Endometrium (tissue), 2 donors: Measurements from ENCODE around the gene TTLL8.

ENCODE experiments used
- FAIRE-seq: peaks from 2 replicates; lab custom pipeline; 2012; peaks lifted over from hg19 to GRCh38; lab: Jason Lieb, UNC
- donor health status: control.
- donor health status: control.

The TTLL8 gene

DNA sequence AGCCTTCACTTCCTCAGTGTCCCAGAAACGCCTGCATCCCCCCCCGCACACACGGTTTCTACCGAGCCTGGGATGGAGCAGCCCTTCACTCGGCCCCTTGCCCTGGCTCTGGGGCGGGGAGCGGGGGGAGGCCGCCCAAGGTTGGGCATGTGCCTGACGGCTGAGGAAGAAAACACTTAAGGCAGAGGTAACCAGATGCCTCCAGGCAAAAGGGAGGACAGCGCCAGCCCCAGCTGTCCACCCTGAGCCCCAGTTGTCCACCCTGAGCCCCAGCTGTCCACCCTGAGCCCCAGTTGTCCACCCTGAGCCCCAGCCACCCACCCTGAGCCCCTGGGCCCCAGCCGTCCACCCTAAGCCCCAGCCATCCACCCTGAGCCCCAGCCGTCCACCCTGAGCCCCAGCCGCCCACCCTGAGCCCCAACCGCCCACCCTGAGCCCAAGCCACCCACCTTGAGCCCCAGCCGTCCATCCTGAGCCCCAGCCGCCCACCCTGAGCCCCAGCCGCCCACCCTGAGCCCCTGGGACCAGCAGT lies 3.8 kb upstream of the TTLL8 start:
- no peak for FAIRE-seq

DNA sequence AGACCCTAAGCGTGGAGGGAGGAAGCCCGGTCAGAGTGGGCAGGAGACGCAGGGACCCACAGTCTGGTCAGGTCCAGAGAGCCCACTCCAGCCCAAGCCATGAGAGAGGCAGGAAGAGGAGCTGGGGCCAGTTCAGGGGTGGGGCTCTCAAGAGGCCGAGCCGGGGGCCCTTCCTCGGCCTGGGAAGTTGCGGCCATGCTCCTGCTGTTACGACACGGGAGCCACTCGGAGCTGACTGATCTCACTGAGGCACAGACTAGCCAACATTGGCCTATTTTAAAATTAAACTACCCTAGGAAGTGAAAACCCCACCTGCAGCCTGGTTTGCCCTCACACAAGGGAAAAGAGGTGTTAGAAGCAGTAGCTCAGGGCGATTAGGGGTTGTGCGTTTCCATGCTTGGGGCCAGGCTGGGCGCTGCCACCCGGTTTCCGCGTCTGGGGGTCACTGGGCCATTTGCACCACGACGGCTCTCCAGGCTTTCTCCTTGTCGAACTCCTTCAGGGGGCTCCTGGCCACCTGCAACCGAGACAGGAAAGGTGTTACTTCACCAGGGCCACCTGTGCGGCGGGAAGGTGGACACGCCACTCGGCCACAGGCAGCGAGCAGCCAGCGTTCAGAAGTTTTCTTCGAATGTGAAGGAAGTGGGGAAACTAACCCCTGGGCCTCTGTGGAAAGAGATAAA lies 3.2 kb upstream of the TTLL8 start:
- no peak for FAIRE-seq

DNA sequence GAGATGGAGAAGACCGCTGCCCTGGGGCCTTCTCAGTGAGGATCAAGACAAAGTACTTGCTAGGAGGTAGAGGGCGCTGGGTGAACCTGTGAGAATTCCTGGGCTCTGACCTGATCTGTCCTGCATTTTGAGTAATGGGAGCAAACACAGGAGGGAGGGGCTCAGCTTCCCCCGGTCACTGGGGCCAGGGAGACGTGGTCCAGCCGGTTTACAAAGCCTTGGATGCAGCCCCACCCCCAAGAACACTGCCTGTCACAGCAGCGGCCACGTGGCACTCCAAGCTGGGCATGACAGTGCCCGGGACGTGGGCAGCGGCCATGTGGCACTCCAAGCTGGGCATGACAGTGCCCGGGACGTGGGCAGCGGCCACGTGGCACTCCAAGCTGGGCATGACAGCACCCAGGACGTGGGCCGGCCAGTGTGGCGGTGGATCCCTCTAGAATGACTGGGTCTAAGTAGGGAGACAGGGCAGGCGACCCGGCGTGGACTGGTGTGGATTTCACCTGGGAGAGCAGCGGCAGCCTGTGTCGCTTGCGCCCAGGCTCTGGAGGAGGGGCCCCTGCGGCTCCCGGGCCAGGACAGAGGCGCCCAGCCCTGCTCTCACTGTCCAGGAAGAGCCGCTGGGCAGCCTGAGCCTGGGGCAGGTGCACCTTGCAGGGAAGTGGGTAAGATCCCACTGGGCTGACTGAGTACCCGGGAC lies 2.5 kb upstream of the TTLL8 start:
- FAIRE-seq = no peak

DNA sequence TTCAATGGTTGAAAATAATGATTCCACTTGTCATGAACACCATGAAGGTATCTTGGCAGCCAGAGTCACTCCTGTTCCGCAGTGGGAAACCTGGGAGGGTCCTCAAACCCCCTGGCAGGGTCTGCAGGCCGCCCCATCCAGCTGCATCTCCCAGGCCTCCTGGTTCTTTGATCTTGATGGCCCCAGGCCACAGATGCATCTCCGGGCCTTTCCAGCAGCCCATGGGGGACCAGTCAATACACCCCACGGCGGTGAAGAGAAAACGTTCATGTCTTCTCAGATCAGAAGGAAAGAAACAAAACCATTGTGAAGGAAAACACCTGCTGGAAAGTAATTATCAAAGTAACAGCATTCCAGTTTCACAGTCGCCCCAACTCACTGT lies 1.8 kb upstream of the TTLL8 start:
- FAIRE-seq = no peak

DNA sequence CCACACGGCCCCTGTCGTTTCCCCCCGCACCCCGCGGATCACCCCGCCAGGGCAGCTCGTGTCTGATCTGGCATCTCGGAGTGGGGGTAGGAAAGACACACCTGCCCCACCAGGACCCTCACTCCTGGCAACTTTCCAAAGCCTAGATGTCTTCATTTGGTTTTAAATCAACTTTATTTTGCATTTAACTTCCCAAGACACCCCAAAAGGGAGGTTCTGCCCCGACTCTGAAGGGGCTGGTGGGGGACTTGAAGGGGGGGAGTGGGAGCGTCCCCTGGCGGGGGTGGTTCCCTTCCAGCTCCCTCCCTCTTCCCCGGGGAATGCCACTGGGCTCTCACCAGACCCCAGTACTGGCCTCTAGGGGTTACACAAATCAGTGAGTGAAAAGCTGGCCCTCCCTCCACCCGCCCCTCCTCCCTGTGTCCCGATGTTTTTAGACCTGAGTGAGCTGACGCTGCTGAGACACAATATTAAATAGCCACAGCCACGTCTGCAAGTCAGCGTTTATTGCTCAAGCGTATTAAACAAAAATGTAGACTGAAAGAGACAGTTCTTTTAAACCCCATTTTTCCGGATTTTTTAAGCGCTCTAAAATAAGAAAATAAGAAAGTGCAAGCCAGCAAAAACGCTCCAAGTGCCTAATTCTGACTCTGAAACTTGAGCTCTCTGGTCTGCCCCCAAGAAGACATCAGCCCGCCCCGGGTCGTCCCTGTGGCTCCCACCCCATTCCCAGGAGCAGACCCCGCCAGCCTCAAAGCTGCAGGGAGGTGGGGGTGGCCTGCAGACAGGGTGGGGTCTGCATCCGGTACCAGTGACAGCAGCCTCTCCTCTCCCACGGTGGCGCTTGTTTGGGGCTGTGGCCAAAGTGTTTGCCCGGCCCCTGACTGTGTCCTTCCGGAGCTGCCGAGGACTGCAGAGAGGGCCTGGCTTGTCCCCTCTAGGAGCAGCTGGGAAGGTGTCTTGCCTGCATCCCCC lies 1.1 kb upstream of the TTLL8 start:
- FAIRE-seq = no peak

DNA sequence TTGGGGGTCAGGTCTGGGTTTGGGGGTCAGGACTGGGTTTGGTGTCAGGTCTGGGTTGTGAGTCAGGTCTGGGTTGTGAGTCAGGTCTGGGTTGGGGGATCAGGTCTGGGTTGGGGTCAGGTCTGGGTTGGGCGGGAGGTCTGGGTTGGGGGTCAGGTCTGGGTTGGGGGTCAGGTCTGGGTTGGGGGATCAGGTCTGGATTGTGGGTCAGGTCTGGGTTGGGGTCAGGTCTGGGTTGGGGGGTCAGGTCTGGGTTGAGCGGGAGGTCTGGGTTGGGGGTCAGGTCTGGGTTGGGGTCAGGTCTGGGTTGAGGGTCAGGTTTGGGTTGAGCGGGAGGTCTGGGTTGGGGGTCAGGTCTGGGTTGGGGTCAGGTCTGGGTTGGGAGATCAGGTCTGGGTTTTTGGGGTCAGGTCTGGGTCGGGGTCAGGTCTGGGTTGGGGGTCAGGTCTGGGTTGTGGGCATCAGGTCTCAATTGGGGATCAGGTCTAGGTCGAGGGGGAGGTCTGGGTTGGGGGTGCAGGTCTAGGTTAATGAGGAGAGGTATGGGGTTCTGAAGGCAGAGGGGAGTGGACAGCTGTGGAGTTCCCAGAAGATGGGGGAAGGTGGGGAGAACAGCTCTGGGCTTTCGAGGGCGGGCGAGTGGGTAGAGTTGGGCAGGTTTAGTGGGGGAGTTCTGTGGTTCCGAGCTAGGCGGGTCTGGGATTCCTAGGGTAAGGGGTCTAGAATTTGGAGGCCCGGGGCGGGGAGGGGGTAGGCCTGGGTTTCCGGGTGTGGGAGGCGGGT lies 629 bp downstream of the TTLL8 start:
- FAIRE-seq = no peak

DNA sequence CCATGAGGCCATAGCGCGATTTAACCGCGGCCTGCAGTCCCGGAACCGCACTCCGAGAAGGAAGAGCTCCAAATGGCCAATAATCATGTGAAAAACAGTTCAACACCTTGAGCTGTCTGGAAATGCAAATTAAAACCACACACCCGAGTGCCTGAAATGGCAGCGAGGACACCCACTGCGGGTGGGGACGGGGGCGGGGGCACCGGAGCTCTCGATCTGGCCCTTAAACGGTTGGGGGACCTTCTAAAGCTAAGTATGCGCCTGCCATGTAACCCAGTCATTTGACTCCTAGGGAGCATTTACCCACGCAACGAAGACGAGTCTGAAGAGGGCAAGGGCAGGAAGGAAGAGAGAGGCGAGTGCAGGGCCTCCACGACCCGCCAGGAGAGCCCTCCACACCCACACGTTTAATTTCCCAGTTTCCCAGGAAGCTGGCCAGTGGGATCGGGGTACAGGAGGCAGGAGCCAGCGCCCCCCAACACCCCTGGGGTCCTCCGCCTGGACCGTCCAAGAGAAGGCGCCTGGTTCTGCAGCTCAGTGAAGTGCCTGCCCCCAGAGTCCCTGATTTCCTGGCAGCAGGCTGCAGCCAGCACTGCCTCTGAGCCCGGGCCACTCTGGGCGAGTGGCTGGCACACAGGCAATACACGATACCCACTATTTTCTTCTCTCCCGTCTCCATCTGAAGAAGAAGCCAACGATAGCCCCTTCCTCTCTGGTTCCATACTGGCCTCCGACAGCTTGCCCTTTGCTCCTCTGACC lies 1.7 kb downstream of the TTLL8 start:
- FAIRE-seq = no peak

DNA sequence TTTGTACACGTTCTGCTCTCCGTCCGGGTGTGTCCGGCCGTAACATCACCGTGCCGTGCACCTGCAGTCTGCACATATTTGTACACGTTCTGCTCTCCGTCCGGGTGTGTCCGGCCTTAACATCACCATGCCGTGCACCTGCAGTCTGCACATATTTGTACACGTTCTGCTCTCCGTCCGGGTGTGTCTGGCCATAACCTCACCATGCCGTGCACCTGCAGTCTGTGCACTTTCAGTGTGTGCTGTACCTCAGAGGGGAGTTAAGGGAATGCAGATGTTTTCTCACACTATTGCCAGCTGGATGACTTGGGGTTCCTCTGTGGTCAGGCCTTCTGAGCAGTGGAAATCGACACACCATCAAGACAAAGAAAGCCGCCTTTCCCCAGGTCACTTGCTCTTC lies 4.2 kb downstream of the TTLL8 start:
- no peak for FAIRE-seq

DNA sequence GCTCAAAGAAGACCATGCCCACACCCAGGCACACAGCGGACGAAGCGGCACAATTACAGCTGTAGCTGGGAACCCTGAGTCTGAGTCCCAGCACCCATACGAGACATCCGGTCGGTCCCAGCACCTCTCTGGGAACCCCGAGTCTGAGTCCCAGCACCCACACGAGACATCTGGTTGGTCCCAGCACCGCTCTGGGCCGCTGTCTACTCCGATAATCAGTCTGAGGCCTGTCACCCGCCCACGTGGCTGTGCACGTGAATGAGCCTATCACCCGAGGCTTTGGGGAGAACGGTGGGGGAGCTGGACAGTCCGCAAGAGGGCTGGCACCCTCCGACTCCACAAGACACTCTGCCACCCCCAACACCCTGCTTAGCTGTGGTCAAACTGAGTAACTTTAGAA lies 6.2 kb downstream of the TTLL8 start:
- no peak for FAIRE-seq

DNA sequence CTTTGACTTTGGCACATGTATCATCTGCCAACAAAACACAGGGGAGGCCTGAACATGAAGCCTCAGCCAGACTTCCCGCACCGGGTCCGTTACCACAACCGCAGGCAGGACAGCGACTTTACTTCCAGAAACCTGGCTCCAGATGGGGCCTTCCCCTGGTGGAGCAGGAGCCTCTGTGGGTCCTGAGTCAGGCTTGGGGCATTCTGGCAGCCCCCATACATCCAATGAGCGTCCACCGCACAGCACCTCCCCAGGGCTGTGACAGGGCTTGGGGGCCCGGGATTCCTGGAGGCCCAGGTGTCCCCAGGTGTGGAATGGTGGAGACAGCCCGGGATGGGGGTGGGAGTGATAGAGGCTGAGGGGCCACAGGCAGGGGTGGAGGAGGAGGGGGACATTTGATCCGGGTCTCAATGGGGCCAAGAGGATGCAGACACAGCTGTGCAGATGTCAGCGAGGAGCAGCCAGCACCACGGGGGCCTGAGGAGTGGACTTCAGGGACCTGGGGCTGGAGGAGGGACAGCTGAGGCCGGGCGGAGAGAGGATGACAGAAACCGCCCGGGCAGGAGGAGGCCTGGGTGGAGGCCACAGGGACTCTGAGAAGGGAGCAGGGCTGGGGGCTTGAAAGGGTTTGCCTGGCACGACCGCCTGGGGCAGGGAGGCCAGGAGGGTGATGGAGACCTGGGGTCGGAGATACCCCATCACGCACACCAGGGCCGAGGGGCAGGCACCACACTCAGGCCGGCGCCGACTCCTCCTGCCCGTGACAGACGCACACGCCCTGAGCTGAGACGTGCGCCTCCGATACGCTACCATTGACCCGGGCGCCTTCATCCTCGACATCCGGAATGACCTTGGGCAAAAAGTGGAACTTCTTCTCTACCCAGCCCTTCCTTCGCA lies 8.6 kb downstream of the TTLL8 start:
- no peak for FAIRE-seq

DNA sequence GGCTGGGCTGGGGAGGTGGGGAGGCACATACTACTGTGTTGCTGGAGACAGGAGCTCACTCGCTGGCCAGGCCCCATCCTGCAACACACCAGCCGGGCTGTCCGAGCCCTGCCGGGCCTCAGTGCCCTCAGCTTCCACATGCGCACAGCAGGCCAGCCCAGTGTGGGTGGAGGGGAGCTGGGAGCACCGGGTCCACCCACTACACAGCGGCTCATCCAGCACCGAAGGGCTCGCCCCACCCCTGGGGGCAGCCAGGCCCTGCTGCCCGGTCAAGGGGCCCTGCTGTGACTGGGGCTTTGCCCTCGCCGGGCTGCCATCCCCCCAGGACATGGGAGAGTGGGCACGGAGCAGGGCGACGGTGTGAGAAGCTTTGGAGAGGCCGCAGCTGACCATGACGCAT lies 9.3 kb downstream of the TTLL8 start:
- no peak for FAIRE-seq

DNA sequence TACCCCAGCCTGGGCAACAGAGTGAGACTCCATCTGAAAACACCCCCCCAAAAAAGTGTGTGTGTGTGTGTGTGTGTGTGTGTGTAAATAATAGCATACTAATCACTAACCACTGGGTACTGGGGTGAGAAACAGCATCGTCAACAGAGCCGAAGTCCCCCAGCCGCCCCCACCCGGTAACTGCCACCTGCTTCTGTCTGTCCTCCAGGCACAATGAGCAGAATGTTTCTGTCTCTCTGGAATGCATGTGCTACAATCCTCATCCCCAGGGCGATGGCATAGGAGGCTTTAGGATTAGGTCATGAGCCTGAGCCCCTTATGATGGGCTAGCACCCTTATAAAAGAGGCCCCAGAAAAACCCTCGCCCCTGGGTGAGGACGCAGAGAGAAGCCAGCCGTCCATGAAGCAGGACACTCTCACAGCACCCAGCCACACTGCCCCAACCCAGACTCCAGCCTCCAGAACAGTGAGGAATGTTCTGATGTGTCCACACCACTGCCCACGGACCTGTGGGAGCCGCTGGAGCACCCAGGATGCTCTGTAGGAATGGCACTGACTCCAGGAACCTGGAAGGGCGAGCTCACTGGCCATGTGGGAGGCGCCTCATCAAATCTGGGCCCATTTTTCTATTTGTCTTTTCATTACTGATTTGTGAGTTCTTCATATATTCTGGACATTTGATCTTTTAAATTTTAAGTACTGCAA lies 9.9 kb downstream of the TTLL8 start:
- FAIRE-seq = no peak

DNA sequence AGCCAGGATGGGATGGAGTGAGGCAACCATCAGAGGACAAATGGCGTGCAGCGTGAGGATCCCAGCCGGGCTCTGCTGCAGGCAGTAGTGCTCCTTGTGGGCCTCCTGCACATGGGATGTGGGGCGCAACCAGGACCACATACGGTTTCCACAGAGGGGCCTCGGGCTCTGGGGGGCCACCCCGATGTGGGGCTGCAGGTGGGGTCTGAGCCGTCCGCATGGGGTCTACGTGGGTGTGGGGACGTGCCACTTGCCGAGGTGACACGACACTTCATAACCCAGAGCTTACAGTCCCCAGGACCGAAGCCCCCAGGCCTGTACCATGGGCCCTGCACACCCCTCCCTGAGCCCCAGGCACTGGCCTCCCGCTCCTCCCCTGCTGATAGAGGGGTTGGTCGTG lies 10.8 kb downstream of the TTLL8 start:
- no peak for FAIRE-seq

DNA sequence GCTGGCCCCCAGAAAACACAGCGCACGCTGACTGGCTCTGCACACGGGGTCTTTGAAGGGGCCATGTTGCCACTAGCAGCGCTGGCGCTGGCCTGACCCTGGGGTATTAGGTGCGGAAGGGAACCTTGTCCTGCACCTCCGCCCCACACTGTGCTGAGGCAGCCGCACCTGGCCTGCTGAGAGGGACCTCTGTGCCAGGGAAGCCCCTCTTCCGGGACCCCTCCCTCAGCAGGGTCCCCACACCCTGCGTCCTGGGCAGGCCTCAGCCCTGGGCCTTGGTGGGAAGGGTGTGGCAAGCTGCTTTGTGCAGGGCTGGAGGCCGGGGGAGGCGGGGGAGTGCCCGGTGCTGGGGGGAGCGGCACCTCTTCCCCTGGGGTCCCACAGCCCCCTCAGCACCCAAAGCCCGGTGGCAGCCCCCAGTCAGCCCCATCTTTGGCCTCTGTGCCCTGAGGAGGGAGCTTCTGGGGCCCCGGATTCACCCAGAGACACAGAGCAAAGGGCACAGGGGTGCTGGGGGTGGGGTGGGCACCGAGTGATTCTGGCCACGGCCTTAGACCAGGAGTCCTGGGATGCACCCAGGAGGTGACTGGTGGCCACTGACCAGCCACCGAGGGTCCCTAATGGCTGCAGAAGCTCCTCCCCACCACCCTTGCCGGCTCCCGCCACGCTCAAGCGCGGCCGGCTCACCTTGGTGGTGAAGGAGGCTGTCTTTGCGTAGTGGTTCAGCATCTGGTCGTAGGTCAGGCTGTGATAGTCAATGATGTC lies 11.4 kb downstream of the TTLL8 start:
- FAIRE-seq = no peak

DNA sequence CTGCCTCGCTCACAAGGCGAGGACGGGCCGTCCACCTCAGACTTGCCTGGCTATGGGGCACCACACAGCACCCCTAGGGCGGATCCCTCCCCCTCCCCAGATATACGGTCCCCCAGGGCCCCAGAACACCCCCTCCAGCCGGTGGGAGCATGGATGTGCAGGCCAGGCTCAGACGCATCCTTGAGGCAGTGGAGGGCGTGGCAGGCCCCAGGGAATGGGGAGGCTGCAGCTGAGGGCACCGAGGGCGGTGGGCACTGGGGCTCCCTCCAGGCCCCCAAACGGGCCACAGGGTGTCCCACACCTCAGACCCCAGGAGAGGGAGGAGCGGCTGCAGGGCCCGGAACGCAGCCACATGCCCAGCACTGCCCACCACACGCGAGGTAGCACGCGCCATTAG lies 12.1 kb downstream of the TTLL8 start:
- no peak for FAIRE-seq

DNA sequence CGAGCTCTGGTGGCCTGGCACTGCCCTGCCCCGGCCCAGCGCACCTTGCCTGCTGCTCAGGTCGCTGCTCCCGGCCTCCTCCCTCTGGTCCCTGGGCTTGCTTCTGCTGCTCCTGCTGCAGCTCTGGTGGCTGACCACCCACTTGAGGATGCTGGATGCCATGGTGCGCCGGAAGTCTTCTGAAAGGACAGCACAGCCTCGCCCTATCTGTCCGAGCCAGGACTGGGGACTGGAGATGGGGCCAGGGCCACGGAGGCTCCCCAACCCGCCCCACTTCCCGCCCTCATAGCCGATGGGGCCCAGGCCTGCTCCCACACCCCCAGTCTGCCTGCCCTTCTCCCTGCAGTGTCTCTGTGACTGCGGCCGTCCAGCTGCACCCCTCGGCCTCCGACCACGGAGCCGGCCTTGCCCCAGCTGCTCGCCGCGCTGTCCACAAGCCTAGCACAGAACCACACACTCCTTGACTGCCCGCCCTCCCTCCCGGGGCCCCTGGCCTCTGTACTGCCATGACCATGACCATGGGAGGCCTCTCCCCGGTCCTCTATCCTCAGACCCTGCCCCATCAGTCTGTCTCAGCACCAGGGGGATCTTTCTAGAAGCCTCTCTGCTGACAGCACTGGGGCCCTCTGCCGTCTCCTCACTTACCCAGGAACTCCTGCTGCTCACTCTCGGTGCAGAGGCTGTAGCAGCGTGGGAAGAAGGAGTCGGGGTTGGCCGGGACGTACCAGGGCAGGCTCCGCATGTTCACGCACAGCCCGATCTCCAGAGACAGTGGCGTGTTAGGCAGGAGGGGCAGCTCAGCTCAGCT lies 12.7 kb downstream of the TTLL8 start:
- no peak for FAIRE-seq

DNA sequence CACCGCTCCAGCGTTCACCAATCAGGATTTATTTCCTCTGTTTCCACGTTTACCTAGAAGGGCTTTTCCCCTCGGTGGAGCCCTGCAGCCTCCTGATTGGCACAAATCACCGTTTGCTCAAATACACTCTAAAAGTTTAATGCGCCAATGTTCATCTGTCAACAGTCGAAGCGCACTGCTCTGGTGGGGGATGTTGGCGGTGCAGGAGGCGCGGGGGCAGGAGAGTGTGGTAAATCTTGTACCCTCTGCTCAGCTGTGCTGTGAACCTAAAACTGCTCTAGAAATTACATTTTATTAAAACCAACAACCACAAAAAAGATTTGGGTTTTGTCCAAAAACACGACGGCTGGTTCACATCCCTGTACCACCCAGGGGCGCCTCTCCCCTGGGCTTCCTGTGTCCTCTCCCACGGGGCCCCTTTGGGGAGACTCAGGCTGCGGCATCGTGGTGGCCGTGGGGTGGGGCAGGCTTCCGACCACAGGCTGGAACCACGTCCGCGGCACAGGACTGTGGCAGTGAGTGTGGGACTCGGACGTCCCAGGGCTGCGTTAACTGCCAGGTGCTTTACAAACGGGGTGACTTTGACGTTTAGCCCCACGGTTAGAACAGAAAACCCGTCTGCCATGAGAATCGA lies 13.5 kb downstream of the TTLL8 start:
- FAIRE-seq = no peak
